GM19324 (cell line): ENCODE results near the gene ZBTB17.
"Not testable (repeated sequence)": the region's sequence is repeated elsewhere in the genome, so short reads cannot be mapped to it uniquely, and the experiment has no call there.

ENCODE experiments used
- ATAC-seq: cut with Tn5 transposase; IDR thresholded peaks from one replicate; pipeline ENCODE4 v1.9.1; 2021; ENCODE audit warnings: mild to moderate bottlenecking, moderate library complexity; ENCODE audit not compliant: unreplicated experiment, low FRiP score

Gene ZBTB17

DNA sequence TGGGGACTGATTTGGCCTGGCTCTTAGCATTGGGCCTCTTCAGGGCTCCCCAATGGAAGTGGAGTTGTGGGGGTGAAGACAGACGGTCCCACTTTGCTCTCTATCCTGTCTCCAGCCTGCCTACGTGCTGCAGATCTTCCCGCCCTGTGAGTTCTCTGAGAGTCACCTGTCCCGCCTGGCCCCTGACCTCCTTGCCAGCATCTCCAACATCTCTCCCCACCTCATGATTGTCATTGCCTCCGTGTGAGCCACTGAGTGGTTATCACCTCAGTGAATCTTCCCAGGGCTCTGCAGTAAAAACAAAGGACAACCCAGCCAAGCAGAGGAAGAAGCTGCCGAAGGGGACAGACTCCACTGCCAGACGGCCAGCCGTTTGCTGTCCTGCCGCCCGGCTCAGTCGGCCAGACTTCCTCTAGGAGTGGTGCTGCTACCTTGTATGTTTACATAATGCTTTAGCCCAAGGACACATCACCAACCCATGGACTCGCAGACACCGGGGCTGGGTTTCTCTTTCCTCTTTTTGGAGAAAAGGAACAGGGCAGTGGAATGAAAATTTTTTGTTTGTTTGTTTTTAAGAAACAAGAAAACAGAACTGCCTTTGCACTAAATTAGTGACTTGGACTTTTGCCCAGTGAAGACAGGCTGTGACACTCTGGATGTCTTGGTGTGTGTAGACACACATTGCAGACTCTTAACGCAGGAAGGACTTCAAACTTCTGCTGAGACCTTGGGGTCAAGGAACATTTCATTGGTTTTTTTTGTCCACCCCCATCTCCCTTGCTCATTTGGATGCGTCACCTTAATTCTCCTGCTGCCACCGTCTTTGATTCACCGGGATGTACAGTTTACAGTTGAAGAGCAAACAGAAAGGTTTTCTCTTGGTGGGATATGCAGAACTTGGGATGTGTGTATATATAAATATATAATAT lies 36.5 kb downstream of the ZBTB17 start:
- no peak for ATAC-seq

DNA sequence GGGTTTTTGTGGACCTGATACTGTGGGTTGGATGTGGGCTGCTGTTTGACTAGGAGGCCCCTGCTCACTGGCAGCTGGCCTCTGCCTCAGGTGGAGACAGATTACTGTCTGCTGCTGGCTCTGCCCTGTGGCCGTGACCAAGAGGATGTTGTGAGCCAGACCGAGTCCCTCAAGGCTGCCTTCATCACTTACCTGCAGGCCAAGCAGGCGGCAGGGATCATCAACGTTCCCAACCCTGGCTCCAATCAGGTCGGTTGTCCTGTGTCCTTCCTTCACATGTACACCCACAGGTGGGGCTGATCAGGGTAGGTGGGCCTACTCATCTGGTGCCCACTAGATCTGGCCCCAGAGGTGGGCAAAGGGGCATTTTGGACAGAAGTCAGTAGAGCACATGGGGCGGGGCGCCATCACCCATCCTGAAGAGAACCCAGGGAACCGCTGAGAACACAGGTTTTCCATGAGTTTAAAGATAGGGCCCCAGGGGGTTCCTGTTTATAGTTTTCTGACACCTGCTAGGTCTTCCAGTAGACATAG lies 37.2 kb downstream of the ZBTB17 start:
- ATAC-seq = no peak

DNA sequence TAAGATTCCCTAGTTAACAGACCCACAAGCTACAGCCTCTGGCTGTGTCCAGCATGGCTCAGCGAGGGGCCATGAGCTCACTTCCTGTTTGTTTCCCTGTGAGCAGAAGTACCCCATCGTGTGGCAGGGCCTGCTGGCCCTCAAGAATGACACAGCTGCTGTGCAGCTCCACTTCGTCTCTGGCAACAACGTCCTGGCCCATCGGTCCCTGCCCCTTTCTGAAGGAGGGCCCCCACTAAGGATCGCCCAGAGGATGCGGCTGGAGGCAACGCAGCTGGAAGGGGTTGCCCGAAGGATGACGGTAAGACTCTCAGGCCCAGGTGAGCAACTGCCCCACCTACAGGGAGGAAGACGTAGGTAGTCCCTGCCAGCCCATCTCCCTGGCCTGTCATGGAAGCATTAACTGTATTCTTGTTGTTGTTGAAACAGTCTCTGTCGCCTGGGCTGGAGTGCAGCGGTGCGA lies 38.2 kb downstream of the ZBTB17 start:
- ATAC-seq = no peak

DNA sequence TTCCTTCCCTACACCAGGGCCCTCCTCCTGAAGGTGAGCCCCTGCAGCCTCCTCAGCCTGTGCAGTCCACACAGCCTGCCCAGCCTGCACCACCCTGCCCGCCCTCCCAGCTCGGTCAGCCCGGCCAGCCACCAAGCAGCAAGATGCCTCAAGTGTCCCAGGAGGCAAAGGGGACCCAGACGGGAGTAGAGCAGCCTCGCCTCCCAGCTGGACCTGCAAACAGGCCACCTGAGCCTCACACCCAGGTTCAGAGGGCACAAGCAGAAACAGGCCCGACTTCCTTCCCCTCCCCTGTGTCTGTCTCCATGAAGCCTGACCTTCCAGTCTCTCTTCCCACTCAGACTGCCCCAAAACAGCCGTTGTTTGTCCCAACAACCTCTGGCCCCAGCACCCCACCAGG lies 38.8 kb downstream of the ZBTB17 start:
- no peak for ATAC-seq

DNA sequence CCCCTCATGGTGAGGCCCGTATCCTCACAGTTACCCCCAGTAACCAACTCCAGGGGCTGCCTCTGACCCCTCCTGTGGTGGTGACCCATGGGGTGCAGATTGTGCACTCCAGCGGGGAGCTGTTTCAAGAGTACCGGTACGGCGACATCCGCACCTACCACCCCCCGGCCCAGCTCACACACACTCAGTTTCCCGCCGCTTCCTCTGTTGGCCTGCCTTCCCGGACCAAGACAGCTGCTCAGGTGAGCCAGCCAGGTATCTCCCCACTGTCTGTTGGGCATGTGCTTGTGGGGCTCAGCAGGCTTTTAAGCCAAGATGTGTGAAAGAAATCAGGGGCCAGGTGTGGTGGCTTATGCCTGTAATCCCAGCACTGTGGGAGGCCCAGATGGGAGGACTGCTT lies 39.9 kb downstream of the ZBTB17 start:
- no peak for ATAC-seq

DNA sequence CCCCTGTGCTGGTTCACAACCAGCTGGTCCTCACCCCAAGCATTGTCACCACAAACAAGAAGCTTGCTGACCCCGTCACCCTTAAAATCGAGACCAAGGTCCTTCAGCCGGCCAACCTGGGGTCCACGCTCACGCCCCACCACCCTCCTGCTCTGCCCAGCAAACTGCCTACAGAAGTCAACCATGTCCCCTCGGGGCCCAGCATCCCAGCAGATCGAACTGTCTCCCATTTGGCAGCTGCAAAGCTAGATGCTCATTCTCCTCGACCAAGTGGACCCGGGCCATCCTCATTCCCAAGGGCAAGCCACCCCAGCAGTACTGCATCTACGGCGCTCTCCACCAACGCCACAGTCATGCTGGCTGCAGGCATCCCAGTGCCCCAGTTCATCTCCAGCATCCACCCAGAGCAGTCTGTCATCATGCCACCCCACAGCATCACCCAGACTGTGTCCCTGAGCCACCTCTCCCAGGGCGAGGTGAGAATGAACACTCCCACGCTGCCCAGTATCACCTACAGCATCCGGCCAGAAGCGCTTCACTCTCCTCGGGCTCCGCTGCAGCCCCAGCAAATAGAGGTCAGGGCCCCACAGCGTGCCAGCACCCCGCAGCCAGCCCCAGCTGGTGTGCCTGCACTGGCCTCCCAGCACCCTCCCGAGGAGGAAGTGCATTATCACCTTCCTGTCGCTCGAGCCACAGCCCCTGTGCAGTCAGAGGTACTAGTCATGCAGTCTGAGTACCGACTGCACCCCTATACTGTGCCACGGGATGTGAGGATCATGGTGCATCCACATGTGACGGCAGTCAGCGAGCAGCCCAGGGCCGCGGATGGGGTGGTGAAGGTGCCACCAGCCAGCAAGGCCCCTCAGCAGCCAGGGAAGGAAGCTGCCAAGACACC lies 40.6 kb downstream of the ZBTB17 start:
- ATAC-seq = no peak

DNA sequence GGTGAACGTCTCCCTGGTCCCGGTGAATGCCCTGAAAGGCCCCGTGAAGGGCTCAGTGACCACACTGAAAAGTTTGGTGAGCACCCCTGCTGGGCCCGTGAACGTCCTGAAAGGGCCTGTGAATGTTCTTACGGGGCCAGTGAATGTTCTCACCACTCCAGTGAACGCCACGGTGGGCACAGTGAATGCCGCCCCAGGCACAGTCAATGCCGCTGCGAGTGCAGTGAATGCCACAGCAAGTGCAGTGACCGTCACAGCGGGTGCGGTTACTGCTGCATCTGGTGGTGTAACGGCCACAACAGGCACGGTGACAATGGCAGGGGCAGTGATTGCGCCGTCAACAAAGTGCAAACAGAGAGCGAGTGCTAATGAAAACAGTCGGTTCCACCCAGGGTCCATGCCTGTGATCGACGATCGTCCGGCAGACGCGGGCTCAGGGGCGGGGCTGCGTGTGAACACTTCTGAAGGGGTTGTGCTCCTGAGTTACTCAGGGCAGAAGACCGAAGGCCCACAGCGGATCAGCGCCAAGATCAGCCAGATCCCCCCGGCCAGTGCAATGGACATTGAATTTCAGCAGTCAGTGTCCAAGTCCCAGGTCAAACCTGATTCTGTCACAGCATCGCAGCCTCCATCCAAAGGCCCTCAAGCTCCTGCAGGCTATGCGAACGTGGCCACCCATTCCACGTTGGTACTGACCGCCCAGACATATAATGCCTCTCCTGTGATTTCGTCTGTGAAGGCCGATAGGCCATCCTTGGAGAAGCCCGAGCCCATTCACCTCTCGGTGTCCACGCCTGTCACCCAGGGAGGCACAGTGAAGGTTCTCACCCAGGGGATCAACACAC lies 41.5 kb downstream of the ZBTB17 start:
- ATAC-seq = no peak

DNA sequence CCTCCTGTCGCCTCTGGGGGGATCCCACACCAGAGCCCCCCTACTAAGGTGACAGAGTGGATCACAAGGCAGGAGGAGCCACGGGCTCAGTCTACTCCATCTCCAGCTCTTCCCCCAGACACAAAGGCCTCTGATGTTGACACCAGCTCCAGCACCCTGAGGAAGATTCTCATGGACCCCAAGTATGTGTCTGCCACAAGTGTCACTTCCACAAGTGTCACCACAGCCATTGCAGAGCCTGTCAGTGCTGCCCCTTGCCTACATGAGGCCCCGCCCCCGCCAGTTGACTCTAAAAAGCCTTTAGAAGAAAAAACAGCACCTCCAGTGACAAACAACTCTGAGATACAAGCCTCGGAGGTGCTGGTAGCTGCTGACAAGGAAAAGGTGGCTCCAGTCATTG lies 42.2 kb downstream of the ZBTB17 start:
- no peak for ATAC-seq

DNA sequence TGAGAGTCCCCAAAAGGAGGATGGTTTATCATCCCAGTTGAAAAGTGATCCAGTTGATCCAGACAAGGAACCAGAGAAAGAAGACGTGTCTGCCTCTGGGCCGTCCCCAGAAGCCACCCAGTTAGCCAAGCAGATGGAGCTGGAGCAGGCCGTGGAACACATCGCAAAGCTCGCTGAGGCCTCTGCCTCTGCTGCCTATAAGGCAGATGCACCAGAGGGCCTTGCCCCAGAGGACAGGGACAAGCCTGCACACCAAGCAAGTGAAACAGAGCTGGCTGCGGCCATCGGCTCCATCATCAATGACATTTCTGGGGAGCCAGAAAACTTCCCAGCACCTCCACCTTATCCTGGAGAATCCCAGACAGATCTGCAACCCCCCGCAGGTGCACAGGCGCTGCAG lies 43.3 kb downstream of the ZBTB17 start:
- ATAC-seq = no peak

DNA sequence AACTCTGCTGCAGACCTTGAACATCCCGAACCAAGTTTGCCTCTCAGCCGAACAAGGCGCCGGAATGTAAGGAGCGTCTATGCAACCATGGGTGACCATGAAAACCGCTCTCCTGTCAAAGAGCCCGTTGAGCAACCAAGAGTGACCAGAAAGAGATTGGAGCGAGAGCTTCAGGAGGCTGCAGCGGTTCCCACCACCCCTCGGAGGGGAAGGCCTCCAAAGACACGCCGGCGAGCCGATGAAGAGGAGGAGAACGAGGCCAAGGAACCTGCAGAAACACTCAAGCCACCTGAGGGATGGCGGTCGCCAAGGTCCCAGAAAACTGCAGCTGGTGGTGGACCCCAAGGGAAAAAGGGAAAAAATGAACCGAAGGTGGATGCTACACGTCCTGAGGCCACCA lies 44.0 kb downstream of the ZBTB17 start:
- ATAC-seq = no peak

DNA sequence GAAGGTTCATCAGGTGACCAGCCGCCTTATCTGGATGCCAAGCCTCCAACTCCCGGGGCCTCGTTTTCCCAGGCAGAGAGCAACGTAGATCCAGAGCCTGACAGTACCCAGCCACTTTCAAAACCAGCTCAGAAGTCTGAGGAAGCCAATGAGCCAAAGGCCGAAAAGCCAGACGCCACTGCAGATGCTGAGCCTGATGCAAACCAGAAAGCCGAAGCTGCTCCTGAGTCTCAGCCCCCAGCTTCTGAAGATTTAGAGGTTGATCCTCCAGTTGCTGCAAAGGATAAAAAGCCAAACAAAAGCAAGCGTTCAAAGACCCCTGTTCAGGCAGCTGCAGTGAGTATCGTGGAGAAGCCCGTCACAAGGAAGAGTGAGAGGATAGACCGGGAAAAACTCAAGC lies 44.5 kb downstream of the ZBTB17 start:
- ATAC-seq = no peak

DNA sequence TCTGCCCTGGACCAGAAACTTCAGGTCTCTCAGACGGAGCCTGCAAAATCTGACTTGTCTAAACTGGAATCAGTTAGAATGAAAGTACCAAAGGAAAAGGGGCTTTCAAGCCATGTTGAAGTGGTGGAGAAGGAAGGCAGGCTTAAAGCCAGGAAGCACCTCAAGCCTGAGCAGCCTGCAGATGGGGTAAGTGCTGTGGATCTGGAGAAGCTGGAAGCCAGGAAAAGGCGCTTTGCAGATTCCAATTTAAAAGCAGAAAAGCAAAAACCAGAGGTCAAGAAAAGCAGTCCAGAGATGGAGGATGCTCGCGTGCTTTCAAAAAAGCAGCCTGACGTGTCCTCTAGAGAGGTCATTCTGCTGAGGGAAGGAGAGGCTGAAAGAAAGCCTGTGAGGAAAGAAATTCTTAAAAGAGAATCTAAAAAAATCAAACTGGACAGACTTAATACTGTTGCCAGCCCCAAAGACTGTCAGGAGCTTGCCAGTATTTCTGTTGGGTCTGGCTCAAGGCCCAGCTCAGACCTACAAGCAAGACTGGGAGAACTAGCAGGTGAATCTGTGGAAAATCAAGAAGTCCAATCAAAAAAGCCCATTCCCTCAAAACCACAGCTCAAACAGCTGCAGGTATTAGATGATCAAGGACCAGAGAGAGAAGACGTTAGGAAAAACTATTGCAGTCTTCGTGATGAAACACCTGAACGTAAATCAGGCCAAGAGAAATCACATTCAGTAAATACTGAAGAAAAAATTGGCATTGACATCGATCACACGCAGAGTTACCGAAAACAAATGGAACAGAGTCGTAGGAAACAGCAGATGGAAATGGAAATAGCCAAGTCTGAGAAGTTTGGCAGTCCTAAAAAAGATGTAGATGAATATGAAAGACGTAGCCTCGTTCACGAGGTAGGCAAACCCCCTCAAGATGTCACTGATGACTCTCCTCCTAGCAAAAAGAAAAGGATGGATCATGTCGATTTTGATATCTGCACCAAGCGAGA lies 46.6 kb downstream of the ZBTB17 start:
- ATAC-seq = no peak

DNA sequence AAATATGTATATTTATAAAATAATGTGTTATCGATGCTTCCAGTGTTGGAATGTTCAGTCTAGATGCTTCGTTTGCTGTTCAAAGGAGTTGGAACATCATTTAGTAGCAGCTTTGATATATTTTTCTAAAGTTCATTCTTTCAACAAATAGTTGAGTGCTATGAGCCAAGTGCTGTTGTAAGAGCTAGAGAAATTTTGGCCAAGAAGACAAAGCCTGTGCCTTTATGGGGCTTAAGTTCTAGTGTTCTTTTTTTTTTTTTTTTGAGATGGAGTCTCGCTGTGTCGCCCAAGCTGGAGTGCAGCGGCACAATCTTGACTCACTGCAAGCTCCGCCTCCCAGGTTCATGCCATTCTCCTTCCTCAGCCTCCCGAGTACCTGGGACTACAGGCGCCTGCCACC lies 49.5 kb downstream of the ZBTB17 start:
- not testable (repeated sequence) for ATAC-seq

DNA sequence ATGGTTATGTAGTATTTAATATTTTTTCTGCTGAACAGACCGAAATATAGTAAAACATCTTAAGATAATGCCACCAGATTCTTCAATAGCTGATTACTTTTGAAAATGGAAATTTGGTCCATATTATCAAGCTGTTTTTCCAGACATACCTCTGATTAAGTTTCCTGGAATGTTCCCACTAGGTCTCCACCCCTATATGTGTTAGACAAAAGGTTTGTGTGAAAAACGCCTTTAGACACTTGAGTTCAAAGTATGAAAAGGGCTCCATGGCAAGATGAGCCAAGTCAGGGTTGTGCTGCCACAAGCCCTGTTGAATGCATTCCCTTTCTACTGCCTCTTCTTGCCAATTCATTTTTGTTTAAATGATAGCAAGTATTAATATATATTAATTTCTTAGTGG lies 52.7 kb downstream of the ZBTB17 start:
- no peak for ATAC-seq

DNA sequence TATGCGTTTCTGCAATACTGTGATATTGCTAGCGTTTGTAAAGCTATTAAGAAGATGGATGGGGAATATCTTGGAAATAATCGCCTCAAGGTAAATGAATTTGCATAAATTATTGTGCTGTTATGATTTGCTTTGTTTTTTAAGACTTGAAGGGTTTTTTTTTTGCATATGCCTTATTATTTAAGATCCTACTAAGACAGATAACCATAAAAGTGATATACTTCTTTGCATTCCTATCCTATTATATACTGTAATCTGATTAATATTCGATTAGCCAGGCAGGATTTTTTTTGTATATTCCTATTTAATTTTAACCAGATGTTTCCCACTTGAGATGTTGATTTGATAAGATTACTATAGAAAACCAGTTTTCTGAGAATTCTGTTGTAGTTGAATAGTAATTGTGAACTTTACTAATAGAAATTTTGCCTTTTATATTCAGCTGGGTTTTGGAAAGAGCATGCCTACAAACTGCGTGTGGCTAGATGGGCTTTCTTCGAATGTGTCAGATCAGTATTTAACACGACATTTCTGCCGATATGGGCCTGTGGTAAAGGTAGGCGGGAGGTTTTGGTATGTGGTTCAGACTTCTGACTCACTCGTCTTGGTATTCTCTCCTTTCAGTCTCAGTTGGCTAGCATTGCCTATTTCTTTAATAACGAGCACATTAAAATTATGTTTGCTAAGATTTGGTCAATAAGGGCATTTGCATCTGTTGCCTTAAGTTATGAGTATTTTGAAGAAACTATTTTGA lies 56.8 kb downstream of the ZBTB17 start:
- no peak for ATAC-seq

DNA sequence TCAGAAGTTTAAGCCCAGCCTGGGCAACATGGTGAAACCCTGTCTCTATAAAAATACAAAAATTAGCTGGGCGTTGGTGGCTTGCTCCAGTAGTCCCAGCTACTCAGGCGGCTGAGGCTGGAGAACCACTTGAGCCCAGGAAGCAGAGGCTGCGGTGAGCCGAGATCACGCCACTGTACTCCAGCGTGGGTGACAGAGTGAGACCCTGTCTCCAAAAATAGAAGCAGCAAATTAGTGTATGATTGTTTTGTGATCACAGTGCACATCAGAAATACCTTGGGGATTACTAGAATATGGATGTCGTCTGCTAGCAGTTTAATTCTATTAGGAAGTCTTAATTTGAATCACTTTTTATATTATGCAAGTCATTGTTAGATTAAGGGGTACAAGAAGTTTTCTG lies 59.0 kb downstream of the ZBTB17 start:
- ATAC-seq = no peak

DNA sequence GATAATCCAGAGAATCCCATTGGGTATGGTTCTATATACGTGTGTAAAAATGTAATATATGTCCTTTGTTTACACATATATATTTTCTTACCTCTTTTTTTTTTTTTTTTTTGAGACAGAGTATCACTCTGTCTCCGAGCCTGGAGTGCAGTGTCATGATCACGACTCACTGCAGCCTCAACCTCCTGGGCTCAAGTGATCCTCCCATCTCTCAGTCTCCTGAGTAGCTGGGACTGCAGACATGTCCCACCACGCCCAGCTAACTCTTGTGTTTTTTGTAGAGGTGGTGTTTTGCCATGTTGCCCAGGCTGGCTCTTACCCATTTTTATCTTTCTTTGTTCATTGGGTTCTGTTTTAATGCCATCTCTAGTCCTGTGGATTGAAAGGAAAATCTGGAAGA lies 59.5 kb downstream of the ZBTB17 start:
- ATAC-seq = no peak

DNA sequence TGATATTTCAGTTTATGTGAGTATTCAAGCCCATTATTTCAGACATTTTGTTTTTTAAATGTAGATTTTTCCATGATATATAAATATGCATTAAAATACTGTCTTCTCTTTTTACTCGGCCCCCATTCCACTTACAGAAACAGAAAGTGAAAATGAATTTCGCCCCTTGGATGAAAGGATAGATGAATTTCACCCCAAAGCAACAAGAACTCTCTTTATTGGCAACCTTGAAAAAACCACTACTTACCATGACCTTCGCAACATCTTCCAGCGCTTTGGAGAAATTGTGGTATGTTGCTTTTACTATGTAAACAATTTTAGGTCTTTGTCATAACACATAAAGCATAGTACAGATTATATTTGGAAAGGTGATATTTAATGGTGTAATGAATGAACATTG lies 59.9 kb downstream of the ZBTB17 start:
- no peak for ATAC-seq
